AG09319 (cell line): ENCODE data around the gene HMG20B.

Experiments
- DNase-seq: peaks from one replicate; pipeline ENCODE4 v3.0.0-alpha.2; 2010; ENCODE audit warnings: low read depth; ENCODE audit errors: extremely low read depth
- TF ChIP-seq, protein P1 (sequence below): IDR thresholded peaks from 2 replicates; pipeline ENCODE4 v1.5.1; 2011; ENCODE audit warnings: low read depth, mild to moderate bottlenecking, inconsistent platforms, low read length, moderate library complexity

The HMG20B gene

DNA sequence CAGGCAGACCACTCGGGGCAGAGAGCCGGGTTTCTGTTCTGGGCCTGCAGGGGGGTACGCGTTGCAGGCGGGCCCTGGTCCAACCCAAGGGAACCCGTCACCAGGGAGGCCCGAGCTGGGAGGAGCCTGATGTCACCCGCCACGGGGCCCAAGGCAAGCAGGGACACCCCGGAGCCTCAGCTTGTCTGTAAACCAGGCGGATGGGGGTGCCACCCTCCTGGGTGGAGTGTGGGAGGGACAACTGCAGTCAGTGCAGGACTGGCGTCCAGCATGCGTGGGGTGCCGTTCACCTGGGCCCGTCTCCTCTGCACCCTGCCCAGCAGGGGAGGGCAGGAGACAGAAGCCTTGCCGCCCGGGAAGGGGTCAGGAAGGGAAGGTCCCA is 46.9 kb downstream of the HMG20B start:
- no peak for DNase-seq
- TF ChIP-seq, protein P1, sequence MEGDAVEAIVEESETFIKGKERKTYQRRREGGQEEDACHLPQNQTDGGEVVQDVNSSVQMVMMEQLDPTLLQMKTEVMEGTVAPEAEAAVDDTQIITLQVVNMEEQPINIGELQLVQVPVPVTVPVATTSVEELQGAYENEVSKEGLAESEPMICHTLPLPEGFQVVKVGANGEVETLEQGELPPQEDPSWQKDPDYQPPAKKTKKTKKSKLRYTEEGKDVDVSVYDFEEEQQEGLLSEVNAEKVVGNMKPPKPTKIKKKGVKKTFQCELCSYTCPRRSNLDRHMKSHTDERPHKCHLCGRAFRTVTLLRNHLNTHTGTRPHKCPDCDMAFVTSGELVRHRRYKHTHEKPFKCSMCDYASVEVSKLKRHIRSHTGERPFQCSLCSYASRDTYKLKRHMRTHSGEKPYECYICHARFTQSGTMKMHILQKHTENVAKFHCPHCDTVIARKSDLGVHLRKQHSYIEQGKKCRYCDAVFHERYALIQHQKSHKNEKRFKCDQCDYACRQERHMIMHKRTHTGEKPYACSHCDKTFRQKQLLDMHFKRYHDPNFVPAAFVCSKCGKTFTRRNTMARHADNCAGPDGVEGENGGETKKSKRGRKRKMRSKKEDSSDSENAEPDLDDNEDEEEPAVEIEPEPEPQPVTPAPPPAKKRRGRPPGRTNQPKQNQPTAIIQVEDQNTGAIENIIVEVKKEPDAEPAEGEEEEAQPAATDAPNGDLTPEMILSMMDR, result no peak

DNA sequence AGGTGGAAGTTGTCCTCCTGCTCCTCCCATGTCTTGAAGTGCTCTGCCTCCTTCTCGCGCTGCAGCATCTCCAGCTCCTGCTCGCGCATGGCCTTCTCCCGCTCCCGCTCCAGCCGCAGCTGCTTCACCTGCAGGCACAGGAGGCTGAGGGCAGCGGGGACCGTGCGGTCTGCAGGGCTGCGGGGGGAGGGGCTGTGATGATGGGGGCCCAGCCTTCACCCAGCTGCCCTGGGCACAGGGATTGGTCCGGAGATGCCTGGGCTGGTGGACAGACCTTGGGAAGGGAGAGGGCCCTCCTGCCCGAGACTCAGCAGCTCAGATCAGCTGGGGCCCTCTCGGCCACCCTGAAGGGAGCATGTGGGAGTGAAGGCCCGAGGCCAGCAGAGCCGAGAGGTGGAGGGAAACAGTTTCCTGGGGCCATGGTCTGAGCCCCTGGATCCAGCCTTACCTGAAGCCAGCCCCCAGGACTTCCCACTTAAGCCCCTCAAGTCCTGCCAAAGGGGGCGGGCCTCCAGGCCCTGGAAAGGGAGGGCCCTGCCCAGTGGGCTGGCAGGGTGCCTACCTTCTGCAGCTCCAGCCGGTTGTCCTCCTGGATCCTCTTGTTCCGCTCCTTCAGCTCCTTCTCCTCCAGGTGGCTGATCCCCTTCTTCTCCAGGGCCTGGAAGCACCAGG is 47.5 kb downstream of the HMG20B start:
- no peak for DNase-seq
- TF ChIP-seq, protein P1, result no peak

DNA sequence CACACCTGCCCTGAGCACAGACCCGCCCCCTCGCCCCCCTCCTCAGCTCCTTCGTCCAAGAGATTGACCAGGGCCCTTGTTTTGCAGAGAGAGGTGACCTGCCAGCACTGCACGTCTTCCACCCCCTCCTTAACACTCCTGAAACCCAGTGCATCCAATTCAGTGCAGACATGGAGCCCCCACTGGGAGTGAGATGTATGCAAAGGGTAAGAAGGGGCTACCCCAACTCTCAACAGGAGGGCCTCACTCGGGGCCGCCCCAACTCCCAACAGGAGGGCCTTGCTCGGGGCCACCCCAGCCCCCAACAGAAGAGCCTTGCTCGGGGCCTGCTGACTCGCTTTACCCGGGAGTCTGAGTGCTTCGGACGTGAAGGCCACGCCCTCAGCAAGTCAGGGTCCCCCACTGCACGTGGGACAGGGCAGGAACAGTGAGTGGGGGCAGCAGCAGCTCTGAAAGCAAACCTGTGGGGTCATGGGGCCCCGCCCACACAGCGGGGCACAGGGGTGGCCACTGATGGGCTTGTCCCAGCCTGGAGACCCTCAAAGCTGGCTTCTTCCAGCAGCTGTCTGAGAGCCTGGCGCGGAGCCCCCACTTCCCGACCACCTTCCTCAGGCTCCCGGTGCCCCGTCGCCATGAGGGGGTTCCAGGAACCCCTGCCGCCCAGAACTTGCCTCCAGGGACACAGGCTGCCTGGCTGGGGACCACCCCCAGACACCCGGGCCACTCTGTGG is 48.2 kb downstream of the HMG20B start:
- DNase-seq, result no peak
- TF ChIP-seq, protein P1, result no peak

DNA sequence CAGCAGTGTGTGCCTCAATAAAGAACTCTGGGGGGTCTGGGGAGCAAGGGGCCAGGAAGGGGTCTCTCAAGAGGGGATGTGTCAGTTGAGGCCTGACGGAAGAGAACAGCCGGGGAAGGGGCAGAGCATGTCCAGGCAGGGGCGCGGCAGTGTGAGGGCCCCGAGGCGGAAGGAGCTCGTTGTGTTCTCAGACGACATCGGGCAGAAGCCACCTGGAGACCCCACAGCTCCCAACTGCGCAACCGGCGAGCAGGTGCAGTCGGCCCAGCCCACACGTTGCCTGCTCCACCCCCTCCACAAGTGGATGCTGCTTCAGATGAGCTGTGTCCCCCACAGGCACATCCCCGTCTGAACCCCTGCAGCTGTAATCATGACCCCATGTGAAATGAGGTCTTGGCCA is 48.9 kb downstream of the HMG20B start:
- DNase-seq, result no peak
- TF ChIP-seq, protein P1, result no peak

DNA sequence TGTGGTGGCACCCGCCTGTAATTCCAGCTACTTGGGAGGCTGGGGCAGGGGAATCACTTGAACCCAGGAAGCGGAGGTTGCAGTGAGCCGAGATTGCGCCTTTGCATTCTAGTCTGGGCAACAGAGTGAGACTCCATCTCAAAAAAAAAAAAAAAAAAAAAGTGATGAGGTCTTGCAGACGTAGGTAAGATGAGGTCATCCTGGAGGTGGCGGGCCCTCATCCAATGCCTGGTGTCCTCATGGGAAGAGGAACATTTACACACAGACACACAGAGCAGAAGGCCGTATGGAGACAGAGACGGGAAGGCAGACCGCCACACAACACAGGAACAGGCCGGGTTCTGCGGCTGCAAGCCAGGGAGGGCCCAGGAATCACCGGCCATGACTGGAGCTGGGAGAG is 49.5 kb downstream of the HMG20B start:
- no peak for DNase-seq
- TF ChIP-seq, protein P1, result no peak

DNA sequence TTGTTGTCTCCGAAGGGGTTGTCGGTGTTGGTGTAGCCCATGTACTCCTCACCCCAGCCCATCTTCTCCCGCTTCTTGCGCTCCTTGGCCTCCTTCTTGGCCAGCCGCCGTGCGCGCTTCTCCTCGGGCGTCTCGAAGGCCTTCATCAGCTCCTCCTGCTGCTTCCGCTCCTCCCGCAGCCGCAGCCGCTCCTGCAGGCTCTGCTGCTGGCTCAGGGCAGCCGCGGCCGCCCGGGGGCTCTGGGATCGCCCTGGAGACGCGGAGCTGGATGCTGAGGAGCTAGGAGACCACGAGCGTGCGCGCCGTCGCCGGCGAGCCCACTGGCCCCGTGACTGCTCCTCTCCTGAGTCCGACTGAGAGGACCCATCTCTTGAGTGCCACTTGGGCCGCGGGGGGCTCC is 51.0 kb downstream of the HMG20B start:
- TF ChIP-seq, protein P1, result no peak

DNA sequence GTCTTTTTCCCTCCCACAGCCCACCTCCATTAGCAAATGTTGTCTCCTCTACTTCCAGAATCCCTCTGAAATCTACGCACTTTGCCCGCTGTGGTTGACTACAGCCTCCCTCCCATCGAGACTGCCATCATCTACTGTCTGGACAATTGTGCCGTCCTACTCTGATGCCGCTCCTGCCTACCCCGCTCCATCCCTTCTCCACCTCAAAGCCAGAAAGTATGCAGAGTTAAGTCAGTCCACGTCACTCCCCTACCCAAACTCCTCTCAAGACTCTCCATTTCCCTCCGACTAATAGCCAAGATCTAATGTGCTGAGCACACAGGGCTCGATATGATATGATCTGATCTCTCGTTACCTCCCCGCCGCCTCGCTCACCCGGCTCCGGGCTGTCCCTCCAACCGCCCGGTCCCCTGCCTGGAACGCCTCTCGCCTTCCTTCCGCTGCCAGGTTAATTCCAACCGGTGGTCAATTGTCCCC is 53.3 kb downstream of the HMG20B start:
- TF ChIP-seq, protein P1, result no peak
- no peak for DNase-seq

More for the DNA sequence above, 51.0 kb downstream of the HMG20B start:
- no peak for DNase-seq
